KOPT-K1 (cell line): ENCODE data around the gene ARHGDIA.

ENCODE experiments used
- H3K27ac ChIP-seq: fragments of 200-600 bp; sonication (generic); 2 replicates; pipeline ENCODE4 v1.5.1; 2016; ENCODE audit warnings: antibody characterized with exemption, mild to moderate bottlenecking, low read depth, low read length; ENCODE audit not compliant: poor library complexity, severe bottlenecking
- H3K36me3 ChIP-seq: fragments of 200-600 bp; sonication (generic); 2 replicates; pipeline ENCODE4 v1.5.1; 2017; ENCODE audit warnings: antibody characterized with exemption, mild to moderate bottlenecking, low read length, moderate library complexity; ENCODE audit not compliant: insufficient read depth
- H3K9me3 ChIP-seq: fragments of 200-600 bp; sonication (generic); 2 replicates; pipeline ENCODE4 v1.5.1; 2017; ENCODE audit warnings: antibody characterized with exemption, low read length, mild to moderate bottlenecking; ENCODE audit not compliant: insufficient read depth, poor library complexity, severe bottlenecking

The ARHGDIA gene

GRCh38 chr17:81837641-81838040 lies 33.5 kb downstream of the ARHGDIA start:
- Histone ChIP-seq H3K36me3 (peaks cover 6% of the 10 kb centered on the region), H3K9me3 (no peaks in the 10 kb centered on the region), H3K27ac (no peak overlapping the region)

DNA sequence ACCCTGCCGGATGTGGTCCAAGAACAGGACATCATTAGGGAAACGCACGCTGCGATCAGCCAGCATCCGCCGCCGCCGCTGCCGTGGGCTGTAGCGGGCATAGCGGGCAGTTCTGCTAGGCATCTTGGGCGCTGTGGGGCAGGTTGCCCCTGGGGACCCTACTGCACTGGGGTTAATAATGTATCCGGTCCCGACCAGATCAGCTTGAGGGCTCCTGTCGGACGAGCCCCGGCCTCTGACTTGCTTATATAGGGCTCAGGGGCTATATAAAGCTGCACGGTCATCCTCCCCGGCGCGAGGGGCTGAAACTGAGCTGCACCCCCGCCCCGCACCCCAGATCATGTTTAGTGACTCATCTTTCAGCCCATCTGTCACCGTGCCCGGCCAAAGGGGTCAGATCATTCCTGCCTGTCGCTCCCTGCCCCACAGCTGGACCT lies 36.3 kb downstream of the ARHGDIA start, which contains the start of gene PPP1R27:
PPP1R27 (minus strand) TSS at position 220 of the 437 bp plus-strand sequence; CDS start at position 123, 97 bp downstream.
- Histone ChIP-seq H3K36me3 (no peaks in the 10 kb centered on the region), H3K27ac (peak within 1 kb of the TSS; percentile 97), H3K9me3 (no peaks in the 10 kb centered on the region)

DNA sequence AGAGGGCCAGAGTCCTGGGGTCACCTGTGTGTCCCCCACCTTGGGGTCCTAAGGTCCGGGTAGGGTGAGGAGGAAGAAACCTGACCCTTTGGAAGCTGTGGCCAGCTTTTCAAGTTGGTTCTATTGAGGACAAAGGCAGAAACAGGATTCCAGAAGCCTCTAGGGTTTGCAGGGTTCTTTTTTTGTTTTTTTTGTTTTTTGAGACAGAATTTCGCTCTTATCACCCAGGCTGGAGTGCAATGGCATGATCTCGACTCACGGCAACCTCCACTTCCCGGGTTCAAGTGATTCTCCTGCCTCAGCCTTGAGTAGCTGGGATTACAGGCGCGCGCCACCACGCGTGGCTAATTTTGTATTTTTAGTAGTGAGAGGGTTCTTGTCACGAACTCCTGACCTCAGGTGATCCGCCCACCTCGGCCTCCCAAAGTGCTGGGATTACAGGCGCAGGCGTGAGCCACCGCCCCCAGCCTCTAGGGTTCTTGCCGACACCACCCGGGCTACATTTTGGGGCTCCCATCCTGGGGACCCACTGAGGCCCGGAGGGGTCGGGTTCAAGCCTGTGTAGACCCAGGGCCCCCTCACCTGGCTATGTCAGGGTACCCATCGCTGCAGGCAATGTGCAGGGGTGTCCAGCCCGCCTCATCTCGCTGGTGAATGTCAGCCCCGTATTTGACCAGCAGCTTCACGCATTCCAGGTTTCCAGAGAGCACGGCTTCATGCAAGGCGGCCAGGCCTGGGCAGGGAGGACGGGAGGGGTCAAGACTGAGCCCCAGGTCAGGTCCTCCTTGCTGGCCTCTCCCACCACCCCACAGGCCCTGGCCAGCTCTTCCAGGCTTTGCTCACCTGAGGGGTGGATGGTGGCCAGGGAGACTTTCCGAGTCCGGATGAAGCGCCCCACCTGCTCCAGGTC lies 37.0 kb downstream of the ARHGDIA start:
- Histone ChIP-seq H3K9me3 (no peaks in the 10 kb centered on the region), H3K36me3 (no peaks in the 10 kb centered on the region), H3K27ac (peak overlapping the region; percentile 97)

DNA sequence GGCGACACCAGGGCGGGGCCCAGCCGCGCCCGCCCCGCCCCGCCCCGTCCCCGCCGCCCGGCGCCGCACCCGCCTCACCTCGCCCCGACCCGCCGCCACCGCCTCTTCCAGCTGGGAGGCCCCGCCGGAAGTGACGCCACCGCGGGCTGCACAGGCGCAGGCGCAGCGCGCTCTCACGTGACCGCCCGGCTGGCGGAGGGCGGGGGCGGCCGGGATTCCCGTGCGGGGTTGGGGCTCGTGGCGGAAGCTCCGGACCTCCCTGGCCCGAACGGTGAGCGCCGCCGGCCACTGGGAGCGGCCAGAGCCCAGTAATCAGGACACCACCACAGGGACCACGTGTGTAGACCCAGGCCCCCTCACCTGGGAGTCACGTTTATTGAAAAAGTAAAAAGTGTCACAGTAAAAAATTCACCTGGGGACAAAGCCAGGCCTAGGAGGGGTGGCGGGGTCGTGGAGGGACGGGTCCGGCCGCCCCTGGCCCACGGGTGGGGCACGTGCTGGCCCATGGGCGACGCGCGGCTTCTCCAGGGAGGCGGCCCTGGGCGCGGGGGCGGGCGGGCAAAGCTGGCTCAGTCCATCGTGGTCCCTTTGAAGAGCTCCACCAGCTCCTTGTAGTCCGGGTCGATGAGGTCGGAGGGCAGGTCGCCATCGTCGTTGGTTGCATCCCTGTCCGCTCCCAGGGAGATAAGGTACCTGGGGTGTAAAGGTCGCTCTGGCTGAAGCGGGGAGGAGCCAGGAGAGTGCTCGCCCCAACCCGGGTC lies 37.8 kb downstream of the ARHGDIA start, which contains the start of gene MCRIP1:
MCRIP1 (minus strand) TSS at position 132 of the 761 bp plus-strand sequence. CDS start 8,785 bp downstream, outside the sequence.
- H3K36me3 ChIP-seq = no peaks in the 10 kb centered on the region
- peak within 1 kb of the TSS; percentile 97 for H3K27ac ChIP-seq
- no peaks in the 10 kb centered on the region for H3K9me3 ChIP-seq

- H3K36me3 ChIP-seq = no peaks in the 10 kb centered on the region
- H3K27ac ChIP-seq = peak overlapping the region; percentile 69
Measured at GRCh38 chr17:81832608-81833159, 38.5 kb downstream of the ARHGDIA start.

GRCh38 chr17:81831957-81832607 lies 39.1 kb downstream of the ARHGDIA start:
- no peaks in the 10 kb centered on the region for H3K36me3 ChIP-seq
- peak overlapping the region; percentile 69 for H3K27ac ChIP-seq
- H3K9me3 ChIP-seq = no peaks in the 10 kb centered on the region

More at GRCh38 chr17:81832608-81833159, 38.5 kb downstream of the ARHGDIA start:
- no peaks in the 10 kb centered on the region for H3K9me3 ChIP-seq

DNA sequence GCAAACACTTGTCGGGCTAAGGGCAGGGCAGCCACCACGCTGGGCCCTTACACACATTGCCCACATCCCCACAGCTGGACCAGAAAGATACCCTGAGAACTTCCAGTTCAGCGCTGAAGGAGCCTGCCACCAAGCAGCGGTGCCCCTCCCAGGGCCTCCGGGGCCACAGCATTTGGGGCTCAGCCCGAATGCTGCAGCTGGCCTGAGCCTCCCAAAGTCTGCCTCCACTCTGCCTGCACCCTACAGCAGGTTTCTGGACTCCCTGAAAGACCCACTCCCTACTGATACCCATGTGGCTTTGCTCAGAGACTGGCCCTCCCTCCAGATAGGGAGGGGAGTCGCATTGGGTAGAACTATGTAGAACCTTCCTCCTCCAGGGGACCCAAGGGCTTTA lies 39.6 kb downstream of the ARHGDIA start:
- peak overlapping the region; percentile 69 for H3K27ac ChIP-seq

DNA sequence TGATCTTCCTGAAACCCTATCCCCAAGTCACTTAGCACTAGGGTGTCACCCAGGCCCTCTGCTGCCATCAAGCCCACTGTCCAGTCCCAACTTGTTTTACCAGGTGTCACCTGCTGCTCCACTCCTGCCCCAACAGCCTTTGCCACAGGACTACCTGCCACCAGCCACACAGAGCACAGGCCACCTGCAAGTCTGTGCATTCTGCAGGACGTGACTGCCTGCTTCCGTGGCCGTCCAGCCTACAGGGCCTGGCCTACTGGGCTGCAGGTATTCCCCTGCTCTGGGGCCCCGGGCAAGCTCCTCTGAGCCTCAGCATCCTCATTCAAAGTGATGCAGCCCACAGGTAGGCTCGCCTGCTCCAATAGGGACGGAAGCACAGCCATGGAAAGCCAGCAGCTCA lies 41.3 kb downstream of the ARHGDIA start:
- Histone ChIP-seq H3K36me3 (no peaks in the 10 kb centered on the region), H3K9me3 (no peaks in the 10 kb centered on the region), H3K27ac (no peak overlapping the region)

More for the DNA sequence above, 39.6 kb downstream of the ARHGDIA start:
- no peaks in the 10 kb centered on the region for H3K9me3 ChIP-seq
- no peaks in the 10 kb centered on the region for H3K36me3 ChIP-seq

DNA sequence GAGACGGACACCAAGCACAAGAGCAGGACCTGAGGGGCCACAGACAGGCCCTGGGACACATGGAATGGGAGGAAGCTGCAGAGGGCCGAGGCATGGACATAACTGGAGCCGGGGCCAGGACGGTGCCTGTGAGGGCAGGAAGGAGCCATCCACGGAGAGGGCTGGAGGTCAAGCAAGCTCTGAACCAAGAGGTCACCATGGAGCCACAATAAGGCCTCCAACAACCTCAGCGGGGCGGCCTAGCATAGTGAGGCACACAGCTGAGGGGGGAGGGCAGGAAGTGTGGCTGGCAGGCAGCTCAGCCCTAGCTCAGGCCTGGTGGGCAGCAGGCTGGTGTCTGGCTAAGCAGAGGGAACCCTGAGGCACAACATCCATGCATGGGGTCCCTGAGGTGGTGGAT lies 42.5 kb downstream of the ARHGDIA start:
- H3K9me3 ChIP-seq = no peaks in the 10 kb centered on the region
- H3K27ac ChIP-seq = no peak overlapping the region
- H3K36me3 ChIP-seq = no peaks in the 10 kb centered on the region

DNA sequence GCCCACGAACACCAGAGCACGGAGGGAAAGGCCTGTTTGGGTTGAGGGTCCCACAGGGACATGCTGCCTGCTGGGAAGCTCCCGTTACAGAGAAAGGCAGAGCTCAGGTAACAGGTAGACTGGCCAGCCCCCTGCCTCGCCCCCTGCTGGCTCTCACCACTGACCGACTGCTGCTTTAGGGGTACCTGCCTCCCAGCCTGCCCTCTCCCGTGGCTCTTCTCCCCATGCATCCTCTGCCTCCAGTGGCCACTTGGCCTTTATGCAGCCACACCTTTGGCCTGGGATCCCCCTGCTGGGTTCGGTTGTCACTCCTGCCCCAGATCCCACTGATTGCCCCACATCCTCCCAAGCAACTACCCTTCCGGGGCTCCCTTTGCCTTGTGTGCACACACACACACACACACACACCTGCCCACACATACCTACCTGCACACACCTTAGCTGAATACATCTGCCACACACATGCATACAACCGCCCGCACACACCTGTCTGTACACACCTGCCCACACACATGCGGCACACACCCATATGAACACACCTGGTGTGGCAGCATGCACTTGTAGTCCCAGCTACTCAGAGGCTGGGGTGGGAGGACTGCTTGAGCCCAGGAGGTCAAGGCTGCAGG lies 45.2 kb downstream of the ARHGDIA start:
- no peaks in the 10 kb centered on the region for H3K9me3 ChIP-seq

GRCh38 chr17:81824595-81824994 lies 46.5 kb downstream of the ARHGDIA start:
- Histone ChIP-seq H3K36me3 (no peaks in the 10 kb centered on the region), H3K9me3 (no peaks in the 10 kb centered on the region), H3K27ac (no peak overlapping the region)

More for the DNA sequence above, 45.2 kb downstream of the ARHGDIA start:
- Histone ChIP-seq H3K27ac (no peak overlapping the region), H3K36me3 (no peaks in the 10 kb centered on the region)

DNA sequence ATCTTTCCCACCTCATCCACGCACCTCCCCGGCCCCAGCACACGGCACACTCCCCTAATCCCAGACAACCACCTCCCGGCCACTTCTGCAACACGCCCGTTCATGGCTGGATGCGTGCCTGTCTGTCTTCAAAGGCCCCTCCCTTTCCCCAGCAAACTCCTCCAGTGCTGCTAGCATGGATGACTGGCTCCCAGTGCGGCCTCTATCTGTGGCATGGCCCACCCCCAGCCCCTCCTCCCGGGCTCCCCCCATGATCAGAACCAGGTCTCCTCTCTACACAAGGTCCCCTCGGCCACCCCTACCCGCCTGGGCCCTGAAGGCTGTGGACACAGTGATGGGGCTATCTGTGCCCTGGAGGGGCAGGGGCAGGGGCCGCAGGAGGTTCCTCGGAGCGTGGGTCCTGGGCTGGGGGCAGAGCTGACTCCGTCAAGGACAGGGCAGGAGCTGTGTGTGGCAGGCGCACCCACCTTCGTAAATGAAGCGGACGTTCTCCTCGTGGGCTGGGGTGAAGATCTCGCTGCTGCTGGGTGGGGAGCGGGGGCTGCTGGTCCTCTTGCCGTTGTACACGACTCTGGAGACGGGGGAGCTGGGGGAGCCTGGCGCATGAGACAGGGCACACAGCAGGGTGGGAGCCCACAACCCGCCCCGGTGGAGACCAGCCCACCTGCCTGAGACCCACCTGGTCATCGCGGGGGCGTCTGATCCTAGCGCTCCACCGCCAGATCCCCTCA lies 47.2 kb downstream of the ARHGDIA start:
- no peaks in the 10 kb centered on the region for H3K9me3 ChIP-seq
- H3K27ac ChIP-seq = no peak overlapping the region
- H3K36me3 ChIP-seq = no peaks in the 10 kb centered on the region

DNA sequence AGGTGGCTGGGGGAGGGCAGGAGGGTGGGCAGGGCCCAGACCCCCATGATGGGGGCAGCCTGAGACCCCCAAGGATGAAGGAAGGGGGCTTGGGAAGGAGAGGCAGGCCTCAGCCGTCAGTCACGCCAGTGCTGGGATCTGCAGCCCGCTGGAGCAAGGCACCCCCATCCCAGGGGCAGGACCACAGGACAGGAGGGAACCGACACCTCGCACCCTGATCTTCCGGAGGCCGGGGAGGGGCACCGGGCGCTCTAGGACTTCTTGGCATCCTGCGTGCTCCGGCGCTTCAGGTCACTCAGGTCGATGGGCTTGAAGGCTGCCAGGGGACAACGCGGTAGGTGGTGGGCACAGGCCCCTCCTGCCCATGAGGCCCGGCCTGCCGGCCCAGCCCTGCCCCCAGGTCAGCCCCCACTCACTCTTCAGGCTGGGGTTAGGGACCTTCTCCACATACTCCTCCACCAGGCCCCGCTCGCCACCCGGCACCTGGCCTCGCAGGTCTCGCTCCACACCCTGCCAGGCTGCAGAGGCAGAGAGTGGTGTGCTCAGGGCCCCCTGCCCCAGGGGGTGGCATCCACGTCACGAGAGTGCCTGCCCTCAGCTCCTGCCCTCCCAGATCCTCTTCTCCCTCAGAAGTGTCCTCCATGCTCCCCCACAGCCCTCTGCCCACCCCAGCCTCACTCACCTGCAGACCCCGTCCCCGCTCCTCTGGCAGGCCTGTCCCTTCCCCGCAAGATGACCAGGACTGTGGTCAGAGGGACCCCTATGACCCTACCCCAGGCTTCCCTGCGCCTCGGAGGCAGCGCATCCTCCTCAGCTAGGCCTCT lies 47.9 kb downstream of the ARHGDIA start:
- no peak overlapping the region for H3K27ac ChIP-seq
- H3K9me3 ChIP-seq = no peaks in the 10 kb centered on the region
- H3K36me3 ChIP-seq = no peaks in the 10 kb centered on the region
